ENCODE results near the gene HIGD1B.

The HIGD1B gene

DNA sequence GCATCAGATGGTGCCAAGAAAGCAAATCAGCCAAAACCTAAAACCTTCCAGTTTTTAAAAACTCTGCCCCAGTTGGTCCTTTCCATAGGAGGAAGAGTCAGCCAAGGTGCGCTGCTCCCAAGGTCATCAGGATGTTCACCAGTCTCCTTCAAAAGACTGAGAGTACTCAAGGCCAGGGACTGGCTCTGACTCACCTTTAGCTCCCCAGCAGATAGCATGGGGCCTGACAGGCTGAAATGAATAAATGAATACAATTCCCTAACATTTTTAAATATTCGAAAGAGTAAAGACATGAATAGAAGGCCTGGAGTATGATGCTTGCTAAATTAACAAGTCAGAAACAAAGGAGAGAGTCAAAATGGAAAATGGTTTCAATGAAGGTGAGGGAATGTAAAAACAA is 32.4 kb downstream of the HIGD1B start:
- no peak for DNase-seq

DNA sequence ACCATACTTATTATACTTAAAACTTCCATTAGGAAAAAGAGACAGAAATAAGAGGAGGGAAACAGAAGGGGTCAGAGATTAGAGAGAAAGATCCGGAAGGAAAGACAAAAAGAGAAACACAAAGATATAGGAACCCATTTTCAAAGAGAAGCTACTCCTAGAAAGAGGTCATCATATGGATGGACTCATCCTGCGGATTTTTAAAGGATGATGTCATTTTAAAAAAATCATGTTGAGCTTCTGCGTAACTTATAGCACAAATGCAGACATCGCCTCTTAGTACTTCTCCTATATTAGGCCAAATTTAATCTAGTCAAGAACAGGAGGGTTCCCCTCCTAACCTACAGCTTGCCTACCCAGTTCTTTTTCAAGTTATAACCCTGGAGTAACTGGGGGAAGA is 33.5 kb downstream of the HIGD1B start:
- DNase-seq = no peak

DNA sequence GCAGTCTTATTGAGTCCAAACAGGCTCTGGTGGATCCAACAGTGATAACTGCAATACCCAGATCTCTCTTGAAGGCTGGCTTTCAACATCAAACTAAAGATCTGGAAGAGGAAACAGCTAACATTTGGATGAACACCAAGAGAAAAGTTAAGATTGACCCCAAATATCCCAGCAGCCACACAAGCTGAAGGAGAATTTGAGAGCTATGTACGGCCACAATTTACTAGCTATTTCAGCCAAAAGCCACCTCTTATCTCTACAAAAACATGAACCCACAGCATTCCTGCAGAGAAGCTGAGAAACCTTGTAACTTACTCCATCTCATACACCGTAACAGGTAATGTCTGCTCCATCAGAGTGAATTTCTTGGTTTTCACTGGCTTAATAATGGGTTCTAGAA is 37.3 kb downstream of the HIGD1B start:
- no peak for DNase-seq

DNA sequence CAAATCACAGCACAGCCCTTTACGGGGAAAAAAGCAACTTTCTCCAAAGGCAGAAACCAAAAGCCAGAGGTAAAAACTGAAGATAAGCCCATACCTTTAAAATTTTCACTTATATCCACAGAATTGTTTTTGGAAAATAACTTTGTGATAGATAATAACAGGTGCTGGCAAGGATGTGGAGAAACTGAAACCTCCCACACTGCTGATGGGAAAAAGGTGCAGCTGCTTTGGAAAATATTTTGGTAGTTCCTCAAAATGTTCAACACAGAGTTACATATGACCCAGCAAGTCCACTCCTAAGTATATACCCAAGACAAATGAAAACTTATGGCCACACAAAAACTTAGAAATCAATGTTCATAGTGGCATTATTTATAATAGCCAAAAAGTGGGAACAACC is 39.3 kb downstream of the HIGD1B start:
- DNase-seq = no peak

DNA sequence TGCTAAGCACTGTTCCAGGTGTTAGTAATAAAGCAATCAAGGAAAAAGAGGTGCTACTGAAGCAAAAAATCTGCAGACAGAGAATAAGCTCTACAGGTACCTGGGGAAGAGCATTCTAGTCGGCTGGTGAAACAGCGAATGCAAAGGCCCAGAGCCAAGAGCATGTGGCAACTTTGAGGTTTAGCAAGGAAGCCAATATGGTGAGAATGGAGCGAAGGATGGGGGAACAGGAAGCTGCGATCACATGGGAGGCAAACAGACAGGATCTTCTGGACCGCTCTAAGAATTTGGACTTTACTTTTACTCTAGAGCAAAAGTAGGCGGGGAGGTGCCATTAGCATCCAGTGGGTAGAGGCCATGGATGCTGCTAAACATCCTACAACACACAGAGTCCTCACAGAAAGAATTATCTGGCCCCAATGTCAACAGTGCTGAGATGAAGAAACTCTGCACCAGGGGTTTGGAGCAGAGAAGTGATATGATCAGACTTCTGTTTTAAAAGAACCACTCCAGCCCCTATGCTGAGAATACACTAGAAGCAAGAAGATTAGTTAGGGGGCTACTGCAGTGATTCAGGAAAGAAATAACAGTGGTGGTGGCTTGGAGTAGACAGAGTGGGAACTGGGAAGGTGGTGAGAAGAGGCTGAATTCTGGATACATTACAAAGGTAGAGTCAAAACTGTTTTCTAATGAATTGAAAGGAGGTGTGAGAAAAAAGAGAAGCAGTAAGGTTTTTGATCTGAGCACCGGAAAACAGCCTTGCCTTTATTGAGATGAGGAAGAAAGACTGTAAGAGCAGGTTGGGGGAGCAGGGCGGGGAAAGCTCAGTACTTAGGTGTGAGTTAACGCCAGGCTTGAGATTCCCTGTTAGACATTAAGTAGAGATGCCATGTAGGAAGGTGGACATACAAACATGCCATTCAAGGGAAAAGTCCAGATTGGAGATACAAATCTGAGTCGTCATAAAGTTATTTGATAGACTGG is 40.6 kb downstream of the HIGD1B start:
- no peak for DNase-seq

DNA sequence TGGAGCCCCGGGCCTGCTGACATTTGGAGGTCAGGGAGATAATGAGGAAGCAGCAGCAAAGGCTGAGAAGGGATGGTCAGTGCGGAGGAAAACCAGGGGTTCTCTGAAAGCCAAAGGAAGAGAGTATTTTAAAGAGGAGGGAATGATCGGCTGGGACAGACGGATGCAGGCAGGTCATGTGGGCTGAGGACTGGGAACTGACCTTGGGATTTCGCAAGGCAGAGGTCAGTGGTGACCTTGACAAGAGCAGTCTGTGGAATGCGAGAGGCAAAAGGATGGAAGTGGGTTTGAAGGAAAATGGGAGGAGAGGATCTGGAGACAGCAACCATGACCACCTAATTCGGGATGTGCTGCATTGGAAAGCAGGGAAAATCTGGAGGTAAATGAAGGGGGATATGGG is 41.3 kb downstream of the HIGD1B start:
- no peak for DNase-seq

DNA sequence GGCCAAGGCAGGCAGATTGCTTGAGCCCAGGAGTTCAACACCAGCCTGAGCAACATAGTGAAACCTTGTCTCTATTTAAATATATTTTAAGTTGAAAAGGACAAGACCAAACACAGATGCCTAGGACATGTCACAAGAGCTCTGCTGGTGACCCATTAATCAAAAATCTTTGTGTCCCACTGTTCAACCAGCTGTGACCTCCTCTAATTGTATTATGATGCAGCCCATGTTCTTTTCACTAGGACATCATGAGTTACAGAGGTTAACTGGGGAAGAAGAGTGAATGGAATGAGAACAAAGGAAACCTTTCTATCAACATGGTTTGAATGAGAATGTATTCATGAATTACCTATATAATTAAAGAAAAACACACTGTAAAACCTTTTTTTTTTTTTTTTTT is 44.6 kb downstream of the HIGD1B start:
- DNase-seq = no peak

DNA sequence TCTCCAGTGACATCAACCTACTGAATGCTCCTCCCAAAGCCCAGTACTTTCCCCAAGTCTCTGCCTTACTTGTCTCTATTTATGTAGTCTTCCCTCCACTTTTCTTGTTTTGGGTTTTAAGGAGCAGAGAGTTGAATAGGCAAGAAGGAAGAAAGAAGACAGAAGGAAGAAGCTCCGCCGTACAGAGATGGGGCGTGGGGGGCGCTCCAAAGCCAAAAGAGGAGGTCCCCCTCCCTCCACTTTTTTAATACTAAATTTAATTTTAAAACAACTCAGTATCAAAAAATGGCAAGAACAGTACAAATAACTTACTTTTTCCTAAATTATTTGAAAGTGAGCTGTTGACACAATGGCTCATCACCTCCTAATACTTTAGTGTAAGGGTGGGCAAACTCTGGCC is 47.0 kb downstream of the HIGD1B start:
- no peak for DNase-seq

DNA sequence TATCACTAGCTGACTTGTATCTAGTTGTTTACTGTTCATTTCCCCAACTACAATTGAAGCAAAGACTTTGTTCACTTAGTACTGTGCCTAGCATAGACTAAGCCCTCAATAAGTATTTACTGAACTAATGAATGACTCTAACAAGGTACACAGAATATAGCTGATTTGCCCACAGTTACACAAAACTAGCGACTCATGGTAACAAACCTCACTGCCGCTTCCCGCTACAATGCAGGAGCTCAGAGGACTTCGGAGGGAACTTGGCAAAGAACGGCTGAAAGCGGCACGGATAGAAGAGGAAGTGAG is 51.0 kb downstream of the HIGD1B start:
- DNase-seq = no peak

DNA sequence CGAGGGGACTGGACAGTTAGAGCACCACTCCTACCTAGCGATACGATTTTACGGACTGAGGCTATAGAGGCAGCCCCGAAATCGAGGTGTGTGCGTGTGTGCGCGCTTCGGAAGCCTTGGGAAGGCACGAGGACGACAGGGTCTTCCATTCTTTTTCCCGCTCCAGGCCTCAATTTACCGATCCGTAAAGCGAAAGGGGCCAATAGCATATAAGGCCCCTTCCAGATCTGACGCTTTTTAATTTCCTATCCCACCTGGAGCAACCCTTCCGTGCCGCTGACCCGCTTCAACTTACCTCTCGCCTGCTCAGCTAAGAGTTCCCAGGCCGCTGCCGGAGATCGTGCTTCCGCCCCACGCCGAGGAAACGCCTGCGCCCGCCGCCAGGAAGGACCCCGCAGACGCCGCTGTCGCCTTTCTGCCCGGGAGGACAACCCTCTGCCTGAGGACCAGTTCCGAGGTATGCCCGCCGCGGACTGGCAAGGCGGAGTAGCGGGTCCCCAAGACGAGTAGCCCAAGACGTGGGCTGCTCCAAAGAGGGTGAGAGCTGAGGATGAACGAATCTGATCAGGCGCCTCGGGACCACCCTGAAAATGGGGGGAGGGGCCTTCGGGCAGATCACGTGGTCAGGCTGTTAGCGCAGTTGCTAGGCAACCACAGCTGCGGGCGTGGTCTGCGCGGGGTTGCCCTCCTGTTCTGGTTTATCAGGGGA is 51.5 kb downstream of the HIGD1B start, which contains the start of gene EFTUD2:
TSS of gene EFTUD2 (minus strand) at position 372 of the 709 bp plus-strand sequence. CDS start 4,924 bp downstream, outside the sequence.
- DNase-seq = peak; percentile 95

Data from stimulated activated CD8-positive, alpha-beta memory T cell treated with anti-CD3 and anti-CD28 coated beads, Interleukin-4, amount 100 ng/mL, for 48 hours (primary cell).